CD14-positive monocyte (primary cell): ENCODE data around the gene SEC16B. TPM values are rescaled to one million over a fixed set of nuclear protein-coding genes. Genes with fewer than 3 reads are reported as not detected.
A peak's percentile ranks its signal among the peaks of the same experiment; 100 is the strongest.

ENCODE experiments used
- DNase-seq, 3 donors: peaks; one replicate each; pipeline ENCODE4 v3.0.0-alpha.2; 2011 to 2022
- H2AFZ ChIP-seq: 2 replicates; pipeline ENCODE4 v1.6.0; 2012; ENCODE audit warnings: mild to moderate bottlenecking, low read depth, low read length, inconsistent platforms; ENCODE audit not compliant: insufficient read depth, poor library complexity, severe bottlenecking
- H3K27ac ChIP-seq, 2 donors: 1 replicate in 1 of 2; 2 replicates in 1 of 2; pipeline ENCODE4 v1.5.1; 2012 to 2013; ENCODE audit warnings: low read length in 2 of 2, control low read depth in 1 of 2, inconsistent platforms in 1 of 2, low read depth in 1 of 2, mild to moderate bottlenecking in 1 of 2
- H3K27me3 ChIP-seq, 2 donors: one replicate each; pipeline versions ENCODE4 v1.6.0 to v1.6.1; 2011 to 2013; ENCODE audit warnings: low read length in 2 of 2; ENCODE audit not compliant: control insufficient read depth in 2 of 2, insufficient read depth in 2 of 2
- H3K36me3 ChIP-seq, 2 donors: replicated peaks in 1 of 2; 1 replicate in 1 of 2; 2 replicates in 1 of 2; pipeline versions ENCODE4 v1.5.1 to v1.6.1; 2012 to 2013; ENCODE audit warnings: low read length in 2 of 2, control low read depth in 1 of 2, inconsistent platforms in 1 of 2, mild to moderate bottlenecking in 1 of 2; ENCODE audit not compliant: insufficient read depth in 2 of 2, control insufficient read depth in 1 of 2
- H3K4me1 ChIP-seq, 2 donors: 1 replicate in 1 of 2; 2 replicates in 1 of 2; pipeline versions ENCODE4 v1.5.1 to v1.6.1; 2012 to 2013; ENCODE audit warnings: low read length in 2 of 2, control low read depth in 1 of 2, inconsistent platforms in 1 of 2, mild to moderate bottlenecking in 1 of 2, moderate library complexity in 1 of 2; ENCODE audit not compliant: insufficient read depth in 2 of 2, control insufficient read depth in 1 of 2
- H3K4me2 ChIP-seq: replicated peaks from 2 replicates; pipeline ENCODE3; 2012; ENCODE audit warnings: low read length, moderate library complexity, mild to moderate bottlenecking; ENCODE audit not compliant: poor library complexity, severe bottlenecking; ENCODE audit errors: extremely low read depth
- H3K4me3 ChIP-seq, 3 experiments: fragments of 200-600 bp in 1 of 3; sonication (generic) in 1 of 3; replicated peaks in 1 of 3; 1 replicate in 2 of 3; 2 replicates in 1 of 3; pipeline ENCODE4 v1.5.1; 2011 to 2013; ENCODE audit warnings: low read length in 3 of 3, mild to moderate bottlenecking in 3 of 3, control low read depth in 2 of 3, low read depth in 2 of 3, inconsistent platforms in 1 of 3, moderate library complexity in 1 of 3
- H3K79me2 ChIP-seq: 2 replicates; pipeline ENCODE4 v1.6.0; 2012; ENCODE audit warnings: mild to moderate bottlenecking, control low read depth, inconsistent platforms, low read length, moderate library complexity; ENCODE audit not compliant: insufficient read depth
- H3K9ac ChIP-seq: 2 replicates; pipeline ENCODE4 v1.6.0; 2017; ENCODE audit warnings: low read length, mild to moderate bottlenecking; ENCODE audit not compliant: insufficient read depth, poor library complexity, severe bottlenecking
- H3K9me3 ChIP-seq, 2 donors: replicated peaks in 1 of 2; 1 replicate in 1 of 2; 2 replicates in 1 of 2; pipeline versions ENCODE4 v1.5.1 to v1.6.1; 2012 to 2013; ENCODE audit warnings: low read length in 2 of 2, control low read depth in 1 of 2; ENCODE audit not compliant: control insufficient read depth in 1 of 2, insufficient read depth in 1 of 2
- H4K20me1 ChIP-seq: 2 replicates; pipeline ENCODE4 v1.6.0; 2012; ENCODE audit warnings: mild to moderate bottlenecking, low read length, control low read depth, moderate library complexity; ENCODE audit not compliant: insufficient read depth
- H3K27ac Mint-ChIP-seq, 7 donors: one replicate each; pipeline ENCODE4 v1.8.0; 2020; ENCODE audit warnings: mild to moderate bottlenecking in 7 of 7, mixed read lengths in 7 of 7, moderate library complexity in 6 of 7, inconsistent platforms in 2 of 7
- H3K27me3 Mint-ChIP-seq, 3 donors: one replicate each; pipeline ENCODE4 v1.8.0; 2021 to 2022; ENCODE audit warnings: low read depth in 3 of 3, mild to moderate bottlenecking in 3 of 3, mixed read lengths in 3 of 3, moderate library complexity in 3 of 3, inconsistent platforms in 1 of 3
- H3K36me3 Mint-ChIP-seq, 2 donors: one replicate each; pipeline ENCODE4 v1.8.0; 2020; ENCODE audit warnings: mixed read lengths in 2 of 2, inconsistent platforms in 1 of 2, mild to moderate bottlenecking in 1 of 2
- H3K4me1 Mint-ChIP-seq: one replicate; pipeline ENCODE4 v1.8.0; 2020; ENCODE audit warnings: mild to moderate bottlenecking, mixed read lengths
- H3K4me3 Mint-ChIP-seq, 2 donors: one replicate each; pipeline ENCODE4 v1.8.0; 2020; ENCODE audit warnings: mild to moderate bottlenecking in 2 of 2, mixed read lengths in 2 of 2, moderate library complexity in 1 of 2
- H3K9me3 Mint-ChIP-seq, 7 donors: one replicate each; pipeline ENCODE4 v1.8.0; 2020 to 2022; ENCODE audit warnings: mixed read lengths in 7 of 7, mild to moderate bottlenecking in 6 of 7, moderate library complexity in 6 of 7, inconsistent platforms in 2 of 7
- CTCF ChIP-seq: fragments of 200-600 bp; IDR thresholded peaks from one replicate; pipeline ENCODE4 v1.8.0; 2022; ENCODE audit warnings: antibody characterized with exemption, mild to moderate bottlenecking
- whole genome bisulfite sequencing: methylation state at CpG from one replicate; pipeline ENCODE4 v1.1.5; 2013; ENCODE audit warnings: missing lambda C conversion rate; ENCODE audit not compliant: insufficient coverage; 5-methylcytosine and 5-hydroxymethylcytosine counted together
- intact Hi-C, 2 donors: fragments of 100-400 bp; cut with micrococcal nuclease; formaldehyde crosslinking; loops; one replicate each; pipeline versions ENCODE4 v1.15.0 to v1.15.1; 2023
- polyA plus RNA-seq, 3 donors: library from polyadenylated mRNA; depleted of rRNA in 1 of 3; unstranded in 2 of 3; stranded (reverse) in 1 of 3; fragments of 300-500 nt in 2 of 3; fragments of >200 nt in 1 of 3; fragmentation: Illumina TruSeq in 2 of 3; gene quantifications; 1 replicate in 2 of 3; 2 replicates in 1 of 3; pipeline ENCODE4 v1.2.3, GENCODE V29; 2012 to 2021

The SEC16B gene
- polyA plus RNA-seq, 3 donors, result 0.10 to 2.0 TPM; not detected in 1

GRCh38 chr1:177944016-177944949, 25.6 kb downstream of the SEC16B start:
- Histone ChIP-seq H3K36me3 (no peaks in the 10 kb centered on the region), H3K27me3 (no peaks in the 10 kb centered on the region), H3K4me1 (peaks cover 7 to 9% of the 10 kb centered on the region in 2 donors), H3K79me2 (no peaks in the 10 kb centered on the region), H3K4me3 (no peak overlapping the region), H3K4me2 (no peak overlapping the region), H3K9me3 (no peaks in the 10 kb centered on the region), H4K20me1 (no peaks in the 10 kb centered on the region), H2AFZ (no peak overlapping the region), H3K9ac (no peak overlapping the region), H3K27ac (no peak overlapping the region)
- no peak for DNase-seq
- Mint-ChIP-seq H3K27me3 (peaks cover 0 to 3% (median 0%) of the 10 kb centered on the region in 3 donors), H3K27ac (peak overlapping the region in 2 of 7 donors; percentile 17 to 78), H3K36me3 (no peaks in the 10 kb centered on the region), H3K4me3 (no peak overlapping the region), H3K9me3 (no peaks in the 10 kb centered on the region), H3K4me1 (peaks cover 13% of the 10 kb centered on the region)
- intact Hi-C loops, result no loop called here
- 88% methylated on average over 4 of the region's 20 CpGs for WGBS
- no peak for TF ChIP-seq CTCF

GRCh38 chr1:177941976-177942375, 27.9 kb downstream of the SEC16B start:
- H3K9ac ChIP-seq, result no peak overlapping the region
- H3K9me3 ChIP-seq, result no peaks in the 10 kb centered on the region
- no peaks in the 10 kb centered on the region for H3K36me3 ChIP-seq
- H3K4me2 ChIP-seq, result no peak overlapping the region
- DNase-seq, result no peak
- WGBS, result 97% methylated on average over 5 of the region's 5 CpGs
- H3K4me1 ChIP-seq, result no peaks in the 10 kb centered on the region
- H2AFZ ChIP-seq, result no peak overlapping the region
- H3K9me3 Mint-ChIP-seq, result no peaks in the 10 kb centered on the region
- no peak overlapping the region for H3K27ac ChIP-seq
- H3K4me3 ChIP-seq, result no peak overlapping the region
- no peaks in the 10 kb centered on the region for H3K79me2 ChIP-seq
- no peaks in the 10 kb centered on the region for H4K20me1 ChIP-seq
- TF ChIP-seq CTCF, result no peak
- H3K4me1 Mint-ChIP-seq, result no peaks in the 10 kb centered on the region
- no peak overlapping the region for H3K4me3 Mint-ChIP-seq
- peaks cover 0 to 2% (median 0%) of the 10 kb centered on the region in 3 donors for H3K27me3 Mint-ChIP-seq
- intact Hi-C loops, result no loop called here
- H3K27ac Mint-ChIP-seq, result no peak overlapping the region
- no peaks in the 10 kb centered on the region for H3K27me3 ChIP-seq
- H3K36me3 Mint-ChIP-seq, result no peaks in the 10 kb centered on the region
